IMR-90 (cell line): Measurements from ENCODE around the gene PARL. TPM values are rescaled to one million over a fixed set of nuclear protein-coding genes. Genes with fewer than 3 reads are reported as not detected.

Experiments
- ATAC-seq: fragments of 200-7000 bp; cut with Tn5 transposase; 2 replicates; pipeline ENCODE4 v1.9.1; 2020; ENCODE audit warnings: low read depth, mild to moderate bottlenecking, moderate library complexity
- BruUV-seq: library from RNA; stranded (reverse); fragments of 400-500 nt; replicated peaks from 2 replicates; lab custom pipeline; 2021; lab: Mats Ljungman, UMichigan
- CTCF ChIA-PET: fragments of 300-600 bp; formaldehyde crosslinking; extraction: SDS; loops from one replicate; lab custom pipeline; 2021; ENCODE audit warnings: antibody characterized with exemption; lab: Yijun Ruan, JAX
- POLR2A ChIA-PET: fragments of 300-600 bp; sonication (Branson Sonifier 250); formaldehyde crosslinking; loops from one replicate; lab custom pipeline; 2022; ENCODE audit warnings: antibody characterized with exemption; ENCODE audit not compliant: unreplicated experiment; lab: Charles Lee
- DNase-seq: peaks from one replicate; pipeline ENCODE4 v3.0.0; 2013
- H2AFZ ChIP-seq: replicated peaks from 2 replicates; pipeline ENCODE3; 2013; ENCODE audit warnings: low read length, mild to moderate bottlenecking; ENCODE audit not compliant: poor library complexity
- H2AK5ac ChIP-seq: 2 replicates; pipeline ENCODE4 v1.6.1; 2013; ENCODE audit warnings: low read depth, low read length, inconsistent platforms
- H2AK9ac ChIP-seq: replicated peaks from 2 replicates; pipeline ENCODE3; 2013; ENCODE audit warnings: mild to moderate bottlenecking, low read depth, low read length, moderate library complexity; ENCODE audit not compliant: poor library complexity
- H2BK120ac ChIP-seq: 2 replicates; pipeline ENCODE4 v1.6.1; 2013; ENCODE audit warnings: low read depth, low read length, inconsistent platforms
- H2BK15ac ChIP-seq: 3 replicates; pipeline ENCODE4 v1.6.1; 2013; ENCODE audit warnings: low read depth, low read length, inconsistent platforms
- H2BK20ac ChIP-seq: 2 replicates; pipeline ENCODE4 v1.6.1; 2013; ENCODE audit warnings: low read depth, mild to moderate bottlenecking, inconsistent platforms, low read length, moderate library complexity
- H2BK5ac ChIP-seq: 2 replicates; pipeline ENCODE4 v1.6.1; 2013; ENCODE audit warnings: mild to moderate bottlenecking, low read depth, low read length, inconsistent platforms; ENCODE audit not compliant: poor library complexity, severe bottlenecking
- H3K14ac ChIP-seq: replicated peaks from 2 replicates; pipeline ENCODE4 v1.6.1; 2013; ENCODE audit warnings: low read depth, low read length, inconsistent platforms
- H3K18ac ChIP-seq: 2 replicates; pipeline ENCODE4 v1.6.1; 2013; ENCODE audit warnings: low read depth, low read length, control low read depth
- H3K23ac ChIP-seq: 2 replicates; pipeline ENCODE4 v1.6.1; 2013; ENCODE audit warnings: low read depth, low read length, inconsistent platforms
- H3K27ac ChIP-seq: 2 replicates; pipeline ENCODE4 v1.5.1; 2013; ENCODE audit warnings: mild to moderate bottlenecking, control low read depth, low read length; ENCODE audit not compliant: insufficient read depth
- H3K27me3 ChIP-seq: 2 replicates; pipeline ENCODE4 v1.6.1; 2013; ENCODE audit warnings: low read length; ENCODE audit not compliant: control insufficient read depth, insufficient read depth
- H3K36me3 ChIP-seq: 2 replicates; pipeline ENCODE4 v1.6.1; 2013; ENCODE audit warnings: low read length, mixed read lengths; ENCODE audit not compliant: control insufficient read depth, insufficient read depth
- H3K4ac ChIP-seq: 2 replicates; pipeline ENCODE4 v1.6.1; 2013; ENCODE audit warnings: low read depth, low read length, inconsistent platforms
- H3K4me1 ChIP-seq: 2 replicates; pipeline ENCODE4 v1.6.1; 2013; ENCODE audit warnings: low read length, mixed read lengths; ENCODE audit not compliant: control insufficient read depth, insufficient read depth
- H3K4me2 ChIP-seq: 2 replicates; pipeline ENCODE4 v1.6.1; 2013; ENCODE audit warnings: low read depth, mild to moderate bottlenecking, control low read depth, low read length, moderate library complexity
- H3K4me3 ChIP-seq: 2 replicates; pipeline ENCODE4 v1.5.1; 2013; ENCODE audit warnings: low read depth, mild to moderate bottlenecking, control low read depth, low read length, moderate library complexity; ENCODE audit not compliant: insufficient read depth
- H3K56ac ChIP-seq: 2 replicates; pipeline ENCODE4 v1.6.1; 2013; ENCODE audit warnings: low read length, inconsistent platforms; ENCODE audit not compliant: insufficient read depth; ENCODE audit errors: extremely low read depth
- H3K79me1 ChIP-seq, 2 experiments: 2 replicates each; pipeline ENCODE4 v1.6.1; 2013; ENCODE audit warnings: low read length in 2 of 2, inconsistent platforms in 1 of 2, low read depth in 1 of 2
- H3K9ac ChIP-seq: 2 replicates; pipeline ENCODE4 v1.6.1; 2013; ENCODE audit warnings: low read depth, low read length, control low read depth
- H3K9me1 ChIP-seq: 2 replicates; pipeline ENCODE4 v1.6.1; 2013; ENCODE audit warnings: low read length, inconsistent platforms; ENCODE audit not compliant: insufficient read depth
- H3K9me3 ChIP-seq: 2 replicates; pipeline ENCODE4 v1.6.1; 2013; ENCODE audit warnings: low read length; ENCODE audit not compliant: control insufficient read depth, insufficient read depth
- H4K20me1 ChIP-seq: 2 replicates; pipeline ENCODE4 v1.6.1; 2013; ENCODE audit warnings: low read length, inconsistent platforms; ENCODE audit not compliant: insufficient read depth
- H4K5ac ChIP-seq: 2 replicates; pipeline ENCODE4 v1.6.1; 2013; ENCODE audit warnings: mild to moderate bottlenecking, low read depth, low read length, control low read depth
- H4K8ac ChIP-seq, 2 experiments: 2 replicates each; pipeline ENCODE4 v1.6.1; 2013; ENCODE audit warnings: low read depth in 2 of 2, low read length in 2 of 2, control low read depth in 1 of 2, inconsistent platforms in 1 of 2
- H4K91ac ChIP-seq: 2 replicates; pipeline ENCODE4 v1.6.1; 2013; ENCODE audit warnings: low read depth, low read length, inconsistent platforms; ENCODE audit not compliant: insufficient read depth
- CTCF ChIP-seq: conservative IDR thresholded peaks from 2 replicates; pipeline ENCODE4 v1.5.1; 2012; ENCODE audit warnings: mild to moderate bottlenecking, low read depth, low read length, improper control_type of control experiment
- MAZ ChIP-seq: IDR thresholded peaks from 2 replicates; pipeline ENCODE4 v1.6.1; 2012; ENCODE audit warnings: low read depth, mild to moderate bottlenecking, low read length, improper control_type of control experiment, moderate library complexity, borderline replicate concordance
- USF2 ChIP-seq: fragments of 150-350 bp; IDR thresholded peaks from 2 replicates; pipeline ENCODE4 v1.6.1; 2017; ENCODE audit warnings: mild to moderate bottlenecking, antibody characterized with exemption, low read length, low read depth
- WGBS, 2 experiments: methylation state at CpG; one replicate each; pipeline versions ENCODE4 v1.1.5 to v1.1.7; 2013; ENCODE audit warnings: missing lambda C conversion rate in 2 of 2; ENCODE audit not compliant: insufficient read length in 1 of 2; ENCODE audit errors: extremely low coverage in 2 of 2; 5-methylcytosine and 5-hydroxymethylcytosine counted together
- dilution Hi-C: fragments of 300-500 bp; cut with HindIII; formaldehyde crosslinking; loops from one replicate; pipeline ENCODE4 v1.14.3; 2018; ENCODE audit warnings: low sequenced_read_pairs; ENCODE audit not compliant: unreplicated experiment
- in situ Hi-C: fragments of 300-500 bp; cut with MboI; formaldehyde crosslinking; loops from 3 replicates; pipeline ENCODE4 v1.14.3; 2019; ENCODE audit warnings: low sequenced_read_pairs, inconsistent platforms, mixed read lengths
- intact Hi-C: fragments of 100-400 bp; cut with micrococcal nuclease; formaldehyde crosslinking; loops from 2 replicates; pipeline ENCODE4 v1.10.0; 2022
- polyA plus RNA-seq, 3 experiments: library from polyadenylated mRNA; depleted of rRNA; stranded (reverse); fragments of >200 nt; gene quantifications; 2 replicates each; pipeline ENCODE4 v1.2.3, GENCODE V29; 2012; ENCODE audit warnings: low replicate concordance in 1 of 3
- total RNA-seq: library from RNA; depleted of rRNA; stranded (reverse); fragments of >200 nt; gene quantifications from 2 replicates; pipeline ENCODE4 v1.2.3, GENCODE V29; 2012

Gene PARL
- total and polyA plus RNA-seq, 2 of the 4 experiments (the other 2 are of a cell fraction) = 35.5 to 42.6 TPM

GRCh38 chr3:183884097-183884426, 618 bp downstream of the PARL start:
- POLR2A ChIA-PET = no interaction called here

More at GRCh38 chr3:183884097-183884426, 618 bp downstream of the PARL start:
- Histone ChIP-seq H3K4me1 (peaks cover 4% of the 10 kb centered on the region; the same call in 1 of the 2 replicates), H2BK20ac (no peak overlapping the region), H3K27me3 (peaks cover 6% of the 10 kb centered on the region), H3K56ac (peak overlapping the region; percentile 54), H3K9me1 (no peaks in the 10 kb centered on the region; the same call in 1 of the 2 replicates), H3K4ac (peak overlapping the region; percentile 70), H3K4me3 (peak overlapping the region; percentile 90), H3K14ac (peak overlapping the region; percentile 84), H3K23ac (peak overlapping the region; percentile 84), H3K18ac (no peak overlapping the region; the same call in 1 of the 2 replicates), H3K4me2 (peak overlapping the region; percentile 78), H4K5ac (peak overlapping the region; percentile 60), H4K8ac (peak overlapping the region; percentile 73 to 82), H2BK120ac (0 out of 2 replicates have a peak overlapping the region, but pooled peaks have one; percentile 11), H4K91ac (peak overlapping the region; percentile 60), H3K9ac (peak overlapping the region; percentile 88), H2AFZ (peak overlapping the region; percentile 96), H3K27ac (peak overlapping the region; percentile 81), H3K36me3 (no peaks in the 10 kb centered on the region), H4K20me1 (peaks cover 16% of the 10 kb centered on the region), H3K79me1 (peaks cover 4 to 37% of the 10 kb centered on the region in 2 experiments), H3K9me3 (no peaks in the 10 kb centered on the region), H2BK15ac (no peak overlapping the region), H2AK9ac (peak overlapping the region; percentile 96), H2BK5ac (peak overlapping the region; percentile 67), H2AK5ac (peak overlapping the region; percentile 70)
- no peak for DNase-seq
- dilution Hi-C loops = no loop called here
- WGBS, 2 experiments = 20% methylated on average over 1 of the region's 9 CpGs; no CpG with 5 or more reads in 1 of the 2 experiments
- ATAC-seq = no peak; the same call in 1 of the 2 replicates
- CTCF ChIA-PET = interaction anchor here (0.5 to 1.4 kb wide), 4 partner anchors 11 to 188 kb away, joined by 4 to 7 read pairs (median 4); no protein-coding TSS in a partner anchor
- BruUV-seq = no TSS peak
- intact Hi-C loops = loop anchor here (1.0 to 10.0 kb wide), 5 partner anchors 59 to 759 kb away; partner anchors contain the start of gene MAP6D1
- TF ChIP-seq USF2 (0 out of 2 replicates have a peak, but pooled peaks have one; percentile 11), CTCF (0 out of 2 replicates have a peak, but pooled peaks have one; percentile 2), MAZ (no peak)
- in situ Hi-C loops = no loop called here
